Endothelial cell of umbilical vein (primary cell): ENCODE measurements around the gene CEACAM16. TPM values are rescaled to one million over a fixed set of nuclear protein-coding genes. Genes with fewer than 3 reads are reported as not detected.

ENCODE experiments used
- BruUV-seq: library from RNA; stranded (reverse); fragments of 400-500 nt; replicated peaks from 2 replicates; lab custom pipeline; 2021; lab: Mats Ljungman, UMichigan
- CTCF ChIA-PET: fragments of 300-600, 350-600 bp; sonication (Branson Sonifier 250); formaldehyde crosslinking; loops from one replicate; lab custom pipeline; 2021; ENCODE audit warnings: antibody characterized with exemption, inconsistent platforms; lab: Charles Lee
- POLR2A ChIA-PET: fragments of 300-600, 350-600 bp; sonication (Branson Sonifier 250); formaldehyde crosslinking; loops from one replicate; lab custom pipeline; 2021; ENCODE audit warnings: antibody characterized with exemption, inconsistent platforms; lab: Charles Lee
- DNase-seq: peaks from one replicate; pipeline ENCODE4 v3.0.0-alpha.2; 2011; ENCODE audit warnings: low read depth, low spot score
- FAIRE-seq: peaks from 2 replicates; lab custom pipeline; 2011; peaks lifted over from hg19 to GRCh38; lab: Jason Lieb, UNC
- H2AFZ ChIP-seq: 2 replicates; pipeline ENCODE4 v1.6.0; 2012; ENCODE audit warnings: low read depth, low read length, control low read depth, inconsistent platforms
- H3K27ac ChIP-seq: 2 replicates; pipeline ENCODE4 v1.5.1; 2011; ENCODE audit warnings: low read depth, mild to moderate bottlenecking, control low read depth, low read length, moderate library complexity; ENCODE audit not compliant: insufficient read depth
- H3K27me3 ChIP-seq, 2 experiments: 2 replicates each; pipeline versions ENCODE4 v1.6.0 to v1.6.1; 2011; ENCODE audit warnings: low read length in 2 of 2, mixed read lengths in 1 of 2; ENCODE audit not compliant: control insufficient read depth in 2 of 2, insufficient read depth in 2 of 2
- H3K36me3 ChIP-seq, 2 experiments: 2 replicates in 1 of 2; 3 replicates in 1 of 2; pipeline ENCODE4 v1.5.1; 2011; ENCODE audit warnings: low read length in 2 of 2, mild to moderate bottlenecking in 1 of 2, moderate library complexity in 1 of 2; ENCODE audit not compliant: control insufficient read depth in 2 of 2, insufficient read depth in 2 of 2; ENCODE audit errors: extremely low read depth in 1 of 2
- H3K4me1 ChIP-seq: 3 replicates; pipeline ENCODE4 v1.5.1; 2011; ENCODE audit warnings: mild to moderate bottlenecking, low read length; ENCODE audit not compliant: control insufficient read depth, insufficient read depth; ENCODE audit errors: extremely low read depth
- H3K4me2 ChIP-seq: 2 replicates; pipeline ENCODE4 v1.6.1; 2011; ENCODE audit warnings: low read length, control low read depth, mixed read lengths; ENCODE audit not compliant: insufficient read depth
- H3K4me3 ChIP-seq, 3 experiments: fragments of 200-600 bp in 1 of 3; sonication (generic), shearing (Covaris generic) in 1 of 3; replicated peaks in 1 of 3; 2 replicates each; pipeline ENCODE4 v1.5.1; 2011 to 2016; ENCODE audit warnings: control low read depth in 3 of 3, low read length in 3 of 3, mild to moderate bottlenecking in 2 of 3, inconsistent platforms in 1 of 3, low read depth in 1 of 3, moderate library complexity in 1 of 3; ENCODE audit not compliant: insufficient read depth in 1 of 3
- H3K79me2 ChIP-seq: 2 replicates; pipeline ENCODE4 v1.6.0; 2012; ENCODE audit warnings: low read length, inconsistent platforms; ENCODE audit not compliant: control insufficient read depth, insufficient read depth
- H3K9ac ChIP-seq: replicated peaks from 2 replicates; pipeline ENCODE3; 2011; ENCODE audit warnings: low read length, control low read depth; ENCODE audit not compliant: insufficient read depth; ENCODE audit errors: extremely low read depth
- H3K9me1 ChIP-seq: replicated peaks from 3 replicates; pipeline ENCODE4 v1.6.0; 2011; ENCODE audit warnings: mild to moderate bottlenecking, low read length; ENCODE audit not compliant: control insufficient read depth, insufficient read depth; ENCODE audit errors: extremely low read depth
- H3K9me3 ChIP-seq: replicated peaks from 2 replicates; pipeline ENCODE4 v1.5.1; 2012; ENCODE audit warnings: low read length, inconsistent platforms; ENCODE audit not compliant: control insufficient read depth, insufficient read depth
- H4K20me1 ChIP-seq: replicated peaks from 2 replicates; pipeline ENCODE3; 2011; ENCODE audit warnings: mild to moderate bottlenecking, low read length; ENCODE audit not compliant: control insufficient read depth, insufficient read depth; ENCODE audit errors: extremely low read depth
- EZH2 ChIP-seq: IDR thresholded peaks from 2 replicates; pipeline ENCODE4 v1.6.1; 2012; ENCODE audit warnings: borderline replicate concordance, low read depth, mild to moderate bottlenecking, moderate library complexity, low read length, inconsistent platforms; ENCODE audit not compliant: severe bottlenecking
- FOS ChIP-seq: IDR thresholded peaks from 2 replicates; pipeline ENCODE4 v1.6.1; 2011; ENCODE audit warnings: mild to moderate bottlenecking, low read length, moderate library complexity, borderline replicate concordance; ENCODE audit not compliant: insufficient read depth
- GATA2 ChIP-seq: IDR thresholded peaks from 2 replicates; pipeline ENCODE4 v1.7.0; 2011; ENCODE audit warnings: low read depth, mild to moderate bottlenecking, moderate library complexity, mixed read lengths, low read length; ENCODE audit not compliant: insufficient read length, insufficient read depth
- JUN ChIP-seq: IDR thresholded peaks from 2 replicates; pipeline ENCODE4 v1.6.1; 2011; ENCODE audit warnings: borderline replicate concordance, low read depth; ENCODE audit not compliant: insufficient read length, insufficient read depth
- MYC ChIP-seq: IDR thresholded peaks from one replicate; pipeline ENCODE4 v1.6.1; 2011; ENCODE audit warnings: mild to moderate bottlenecking, low read depth, low read length
- POLR2A ChIP-seq: IDR thresholded peaks from 2 replicates; pipeline ENCODE4 v1.6.1; 2012; ENCODE audit warnings: low read depth, mild to moderate bottlenecking, control low read depth, low read length
- POLR2AphosphoS5 ChIP-seq: IDR thresholded peaks from 2 replicates; pipeline ENCODE4 v1.6.1; 2012; ENCODE audit warnings: low read depth, mild to moderate bottlenecking, control low read depth, low read length, moderate library complexity; ENCODE audit not compliant: insufficient read depth
- dilution Hi-C: fragments of 300-500 bp; cut with MboI; formaldehyde crosslinking; loops from one replicate; pipeline ENCODE4 v1.15.0; 2019; ENCODE audit warnings: low sequenced_read_pairs; ENCODE audit not compliant: extremely low pct_ligation_motif_present
- intact Hi-C: fragments of 100-400 bp; cut with micrococcal nuclease; formaldehyde crosslinking; loops from one replicate; pipeline ENCODE4 v1.10.0; 2022
- polyA plus RNA-seq, 4 experiments: library from polyadenylated mRNA; depleted of rRNA in 3 of 4; stranded (reverse) in 3 of 4; unstranded in 1 of 4; fragments of >200 nt; gene quantifications; 2 replicates each; pipeline versions ENCODE4 v1.2.1 to v1.2.3, GENCODE V29; 2011 to 2012; ENCODE audit warnings: missing spikeins in 1 of 4
- total RNA-seq: library from RNA; stranded (reverse); gene quantifications from 2 replicates; pipeline ENCODE4 v1.2.3, GENCODE V29; 2021
- TF ChIP-seq, protein P1 (sequence below): IDR thresholded peaks from 2 replicates; pipeline ENCODE4 v1.6.1; 2011; ENCODE audit not compliant: insufficient read depth, insufficient read length
- TF ChIP-seq, protein P2 (sequence below), 2 donors: IDR thresholded peaks; 1 replicate in 1 of 2; 2 replicates in 1 of 2; pipeline ENCODE4 v1.5.1; 2011; ENCODE audit warnings: low read length in 2 of 2, mild to moderate bottlenecking in 2 of 2, moderate library complexity in 2 of 2, control low read depth in 1 of 2, inconsistent platforms in 1 of 2, low read depth in 1 of 2; ENCODE audit not compliant: insufficient read depth in 1 of 2; ENCODE audit errors: extremely low read depth in 1 of 2

CEACAM16 gene
- total and polyA plus RNA-seq, 2 donors (not counting 3 experiments of a cell fraction or from before 2014, with no cell fraction given) = not detected

DNA sequence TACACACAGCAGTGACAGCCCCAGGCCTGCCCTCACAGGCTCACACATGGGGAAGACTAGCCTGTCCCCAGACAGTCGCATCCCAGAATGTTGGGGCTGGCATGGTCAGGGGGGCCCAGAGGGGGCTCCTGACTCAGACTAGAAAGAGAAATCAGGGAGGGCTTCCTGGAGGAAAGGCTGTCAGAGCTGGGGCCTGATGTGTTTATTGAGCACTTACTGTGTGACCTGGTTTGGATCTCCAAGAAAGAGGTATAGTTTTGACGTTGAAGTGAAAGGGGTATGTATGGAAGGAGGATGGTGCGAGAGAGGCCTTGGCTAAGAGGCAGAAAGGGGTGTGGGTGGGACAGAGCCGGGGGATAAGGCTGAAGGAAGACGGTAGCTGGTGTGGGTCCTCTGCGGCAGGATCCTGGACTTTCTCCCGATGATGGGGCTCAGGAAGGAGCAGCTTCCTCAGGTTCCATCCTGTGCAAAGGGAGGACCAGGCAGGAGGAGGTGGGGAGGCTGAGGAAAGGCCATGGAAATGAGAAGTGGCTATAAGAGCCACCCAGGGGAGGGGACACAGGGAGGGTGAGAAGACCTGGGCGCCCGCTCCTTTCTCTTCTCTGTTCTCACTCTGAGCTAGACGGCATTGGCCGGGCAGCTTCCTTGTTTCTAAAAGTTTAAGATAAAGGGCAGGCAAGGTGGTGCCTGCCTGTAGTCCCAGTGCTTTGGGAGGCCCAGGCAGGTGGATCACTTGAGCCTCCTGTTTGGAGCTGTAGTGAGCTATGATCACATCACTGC, 33.5 kb downstream of the CEACAM16 start:
- Histone ChIP-seq H3K4me3 (no peak overlapping the region), H3K9me3 (no peaks in the 10 kb centered on the region), H3K36me3 (no peaks in the 10 kb centered on the region), H4K20me1 (no peaks in the 10 kb centered on the region), H3K4me1 (no peaks in the 10 kb centered on the region), H3K9ac (no peak overlapping the region), H3K27ac (no peak overlapping the region), H3K79me2 (no peaks in the 10 kb centered on the region), H3K4me2 (no peak overlapping the region), H3K9me1 (no peaks in the 10 kb centered on the region), H2AFZ (no peak overlapping the region), H3K27me3 (no peaks in the 10 kb centered on the region)
- ChIA-PET CTCF (interaction anchor here (0.8 to 2.0 kb wide), 6 partner anchors 8 to 43 kb away, joined by 3 to 9 read pairs (median 4); no protein-coding TSS in a partner anchor), POLR2A (no interaction called here)
- intact Hi-C loops (no loop called here), dilution Hi-C loops (no loop called here)
- FAIRE-seq (no peak), DNase-seq (no peak)
- TF ChIP-seq MYC (no peak), POLR2A (no peak), GATA2 (no peak), EZH2 (no peak), FOS (no peak), JUN (no peak), POLR2AphosphoS5 (no peak)
- TF ChIP-seq, protein P1, sequence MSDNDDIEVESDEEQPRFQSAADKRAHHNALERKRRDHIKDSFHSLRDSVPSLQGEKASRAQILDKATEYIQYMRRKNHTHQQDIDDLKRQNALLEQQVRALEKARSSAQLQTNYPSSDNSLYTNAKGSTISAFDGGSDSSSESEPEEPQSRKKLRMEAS = no peak
- TF ChIP-seq, protein P2, sequence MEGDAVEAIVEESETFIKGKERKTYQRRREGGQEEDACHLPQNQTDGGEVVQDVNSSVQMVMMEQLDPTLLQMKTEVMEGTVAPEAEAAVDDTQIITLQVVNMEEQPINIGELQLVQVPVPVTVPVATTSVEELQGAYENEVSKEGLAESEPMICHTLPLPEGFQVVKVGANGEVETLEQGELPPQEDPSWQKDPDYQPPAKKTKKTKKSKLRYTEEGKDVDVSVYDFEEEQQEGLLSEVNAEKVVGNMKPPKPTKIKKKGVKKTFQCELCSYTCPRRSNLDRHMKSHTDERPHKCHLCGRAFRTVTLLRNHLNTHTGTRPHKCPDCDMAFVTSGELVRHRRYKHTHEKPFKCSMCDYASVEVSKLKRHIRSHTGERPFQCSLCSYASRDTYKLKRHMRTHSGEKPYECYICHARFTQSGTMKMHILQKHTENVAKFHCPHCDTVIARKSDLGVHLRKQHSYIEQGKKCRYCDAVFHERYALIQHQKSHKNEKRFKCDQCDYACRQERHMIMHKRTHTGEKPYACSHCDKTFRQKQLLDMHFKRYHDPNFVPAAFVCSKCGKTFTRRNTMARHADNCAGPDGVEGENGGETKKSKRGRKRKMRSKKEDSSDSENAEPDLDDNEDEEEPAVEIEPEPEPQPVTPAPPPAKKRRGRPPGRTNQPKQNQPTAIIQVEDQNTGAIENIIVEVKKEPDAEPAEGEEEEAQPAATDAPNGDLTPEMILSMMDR (IDR thresholded peaks at IDR 0.05; ENCODE audit: extremely low read depth in 1 of 2, insufficient read depth in 1 of 2, low read depth in 1 of 2, low read length in 2 of 2) = no peak
- BruUV-seq = no TSS peak
